ENCODE measurements around the gene FKBP5. TPM values are rescaled to one million over a fixed set of nuclear protein-coding genes. Genes with fewer than 3 reads are reported as not detected.
A peak's percentile ranks its signal among the peaks of the same experiment; 100 is the strongest.

FKBP5 gene
- total and polyA plus RNA-seq, 9 of the 15 experiments (the other 6 are each of a cell fraction or from before 2014, with no cell fraction given), result 32.7 to 151 (median 75.0) TPM

GRCh38 chr6:35727935-35728682 lies 39.4 kb upstream of the FKBP5 start (continued):
- TF ChIP-seq ZBTB11 (CRISPR knock-in tag; IDR thresholded peaks at IDR 0.05) (peak in 1 of 3 experiments; percentile 72; a peak in 1 of 6 replicates), KAT8 (IDR thresholded peaks at IDR 0.05; ENCODE audit: low read depth) (no peak), CBX3 (IDR thresholded peaks at IDR 0.05; ENCODE audit: borderline replicate concordance in 1 of 2, low read length in 2 of 2) (peak in 1 of 2 experiments; percentile 75; a peak in 2 of 3 replicates), RB1 (IDR thresholded peaks at IDR 0.05; ENCODE audit: low read depth) (peak; percentile 45; the same call in 1 of the 2 replicates), ZNF699 (CRISPR knock-in tag; IDR thresholded peaks at IDR 0.05; ENCODE audit: insufficient replicate concordance) (no peak), PHF20 (IDR thresholded peaks at IDR 0.05; ENCODE audit: partially characterized antibody) (no peak), ZNF436 (CRISPR knock-in tag; IDR thresholded peaks at IDR 0.05) (no peak), ATF4 (CRISPR knock-in tag; IDR thresholded peaks at IDR 0.05) (no peak), CSDE1 (IDR thresholded peaks at IDR 0.05) (no peak), ZBTB17 (CRISPR knock-in tag; IDR thresholded peaks at IDR 0.05) (peak; percentile 98), ZNF395 (CRISPR knock-in tag; IDR thresholded peaks at IDR 0.05) (peak; percentile 88), NRF1 (conservative IDR thresholded peaks at IDR 0.05 in 1 of 2, IDR thresholded peaks at IDR 0.05 in 1 of 2) (peak; percentile 71 to 79), CUX1 (CRISPR knock-in tag; IDR thresholded peaks at IDR 0.05) (peak; percentile 69; the same call in 1 of the 2 replicates), ZNF76 (CRISPR knock-in tag; IDR thresholded peaks at IDR 0.05; ENCODE audit: borderline replicate concordance) (0 out of 2 replicates have a peak, but pooled peaks have one; percentile 21), ZNF253 (CRISPR knock-in tag; conservative IDR thresholded peaks at IDR 0.05) (no peak), ZZZ3 (IDR thresholded peaks at IDR 0.05) (no peak)
